ENCODE measurements around the gene LASP1NB.

LASP1NB gene

GRCh38 chr17:38925263-38925995 lies at the start of gene LASP1NB:
TSS of gene LASP1NB (plus strand) at chr17:38925614.
- DNase-seq, result peak; percentile 27

DNA sequence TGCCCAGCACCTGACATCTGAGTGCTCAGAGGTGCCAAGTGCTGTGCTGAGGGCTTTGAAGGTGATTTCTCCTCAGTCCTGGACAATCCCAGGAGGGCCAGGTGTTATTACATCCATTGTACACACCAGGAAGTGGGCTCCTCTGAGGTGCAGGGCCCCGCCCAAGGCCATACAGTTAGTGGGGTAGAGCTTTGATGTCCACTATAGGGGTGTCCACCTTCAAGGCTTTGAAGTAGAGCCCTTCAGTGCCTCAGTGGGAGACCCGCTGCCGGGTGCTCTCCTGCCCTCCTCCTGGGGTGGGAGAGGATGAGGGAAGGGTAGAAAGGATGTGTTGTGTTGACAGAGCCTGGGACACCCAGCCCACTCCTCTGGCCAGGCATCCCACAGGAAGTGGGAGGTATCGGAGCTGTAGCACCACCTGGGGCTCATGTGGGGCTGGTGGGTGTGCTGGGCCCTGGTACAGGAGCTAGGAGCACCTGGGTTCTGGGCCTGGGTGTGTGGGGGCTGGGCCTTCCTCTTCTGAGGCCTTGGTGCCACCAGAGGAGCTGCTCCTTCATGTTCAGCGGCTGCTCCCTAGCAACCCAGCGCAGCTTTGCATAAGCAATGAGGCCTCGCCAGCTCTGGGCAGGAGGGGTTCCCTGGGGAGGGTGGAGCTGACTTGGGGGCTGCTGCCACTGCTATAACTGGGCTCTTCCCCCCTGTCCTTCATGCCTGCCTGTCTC lies 48.1 kb upstream of the LASP1NB start:
- DNase-seq, result peak; percentile 29

DNA sequence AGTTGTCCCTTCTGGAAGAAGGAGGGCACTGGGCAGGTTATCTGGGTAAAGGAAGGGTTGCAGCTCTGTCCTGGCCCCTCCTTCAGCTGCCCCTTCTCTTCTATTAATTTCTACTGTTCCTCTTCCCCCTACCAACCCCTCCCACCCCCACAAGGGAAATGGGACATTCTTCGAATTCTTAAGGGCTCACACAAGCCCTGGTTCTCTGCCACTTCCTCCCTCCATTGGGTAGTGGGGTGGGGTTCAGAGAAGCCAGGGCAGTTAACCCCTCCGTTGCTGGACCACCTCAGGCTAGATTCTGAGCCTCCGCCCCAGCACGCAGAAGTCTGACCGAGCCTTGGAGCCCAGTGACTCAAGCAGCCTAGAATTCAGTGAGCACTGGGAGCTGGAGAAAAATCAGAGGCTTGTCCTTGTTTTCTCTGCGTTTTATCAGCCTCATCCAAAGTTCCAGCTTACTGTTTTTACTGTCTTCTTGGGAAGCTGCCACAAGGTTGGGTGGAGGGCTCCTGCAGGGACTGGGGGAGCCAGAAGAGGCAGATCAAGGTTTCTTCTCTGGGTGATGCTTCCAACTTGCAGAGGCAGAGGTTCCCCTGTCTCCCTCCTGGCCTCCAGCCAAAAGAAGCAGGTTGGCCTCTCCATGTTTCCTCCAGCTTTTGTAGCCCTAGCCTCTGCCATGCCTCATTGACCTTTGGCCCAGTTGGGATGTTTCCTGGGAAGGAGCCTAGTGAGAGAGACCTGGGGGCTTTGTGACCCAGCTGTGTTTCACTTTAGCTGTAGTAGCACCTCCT lies 45.3 kb upstream of the LASP1NB start:
- DNase-seq, result no peak

DNA sequence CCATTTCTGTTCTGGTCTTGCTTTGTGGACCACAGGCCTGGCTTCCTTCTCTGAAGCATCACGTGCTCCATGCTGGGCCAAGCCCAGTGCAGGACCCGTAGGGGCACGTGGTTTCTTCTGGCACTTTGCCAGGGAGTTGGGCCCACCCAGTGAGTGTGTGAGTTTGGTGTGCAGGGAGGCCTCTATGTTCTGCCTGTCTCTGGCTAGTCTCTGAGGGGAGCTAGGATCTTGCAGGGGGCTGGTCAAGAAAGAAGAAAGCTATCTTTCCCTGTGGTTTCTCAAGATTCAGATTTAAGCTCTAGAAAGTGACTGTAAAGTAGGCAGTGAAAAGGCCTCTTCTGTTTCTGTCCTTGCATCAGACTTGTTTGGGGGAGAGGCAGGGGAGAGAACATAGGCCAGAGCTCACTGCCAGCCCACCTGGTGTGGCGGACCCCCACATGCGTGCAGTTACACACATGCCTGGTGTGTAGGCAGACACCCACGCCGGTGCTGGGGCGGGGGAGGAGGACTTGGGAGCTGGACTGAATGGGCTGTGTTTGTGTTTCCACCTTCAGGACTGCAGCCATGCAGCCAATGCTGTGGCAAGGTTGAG lies 43.7 kb upstream of the LASP1NB start:
- DNase-seq, result peak; percentile 40

- DNase-seq, result no peak
These were observed 42.5 kb upstream of the LASP1NB start for GRCh38 chr17:38882870-38883269.

DNA sequence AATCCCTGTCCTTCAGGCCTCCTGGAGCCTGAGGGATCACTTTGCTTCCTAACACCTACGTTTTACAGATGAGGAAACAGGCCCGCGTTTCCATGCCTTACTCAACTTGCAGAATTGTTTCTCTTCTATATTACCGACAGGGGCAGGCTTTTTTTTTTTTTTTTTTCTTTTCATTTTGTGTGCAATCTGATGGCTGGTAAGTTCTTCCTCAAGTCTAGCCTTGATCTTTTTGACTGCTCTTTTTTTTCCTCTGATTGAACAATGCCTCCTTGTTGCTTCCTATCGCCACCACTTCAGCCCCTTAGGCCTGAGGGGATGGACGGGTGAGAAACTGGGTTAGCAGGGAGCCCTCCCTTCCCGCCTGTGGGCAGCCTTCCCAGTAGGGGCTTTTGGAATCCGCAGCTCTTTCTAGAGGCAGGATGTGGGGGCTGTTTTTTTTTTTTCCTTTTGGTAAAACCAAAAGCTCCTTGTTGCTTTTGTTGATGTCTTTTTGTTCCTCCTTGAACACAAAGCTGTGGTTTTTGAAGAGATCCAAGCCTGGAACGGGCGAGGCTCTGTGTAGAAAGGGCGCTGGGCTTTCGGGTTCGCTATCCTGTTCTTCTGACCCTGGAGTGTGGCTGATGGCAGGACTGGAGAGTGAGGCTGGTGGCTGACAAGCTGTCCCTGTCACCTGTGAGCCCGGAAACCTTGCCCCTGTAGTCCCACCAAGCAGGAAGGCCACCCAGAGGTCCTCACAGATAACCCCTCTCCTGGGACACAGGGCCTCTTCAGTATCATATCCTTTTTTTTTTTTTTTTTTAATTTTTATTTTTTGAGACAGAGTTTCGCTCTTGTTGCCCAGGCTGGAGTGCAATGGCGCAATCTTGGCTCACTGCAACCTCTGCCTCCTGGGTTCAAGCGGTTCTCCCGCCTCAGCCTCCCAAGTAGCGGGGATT lies 41.6 kb upstream of the LASP1NB start:
- no peak for DNase-seq

DNA sequence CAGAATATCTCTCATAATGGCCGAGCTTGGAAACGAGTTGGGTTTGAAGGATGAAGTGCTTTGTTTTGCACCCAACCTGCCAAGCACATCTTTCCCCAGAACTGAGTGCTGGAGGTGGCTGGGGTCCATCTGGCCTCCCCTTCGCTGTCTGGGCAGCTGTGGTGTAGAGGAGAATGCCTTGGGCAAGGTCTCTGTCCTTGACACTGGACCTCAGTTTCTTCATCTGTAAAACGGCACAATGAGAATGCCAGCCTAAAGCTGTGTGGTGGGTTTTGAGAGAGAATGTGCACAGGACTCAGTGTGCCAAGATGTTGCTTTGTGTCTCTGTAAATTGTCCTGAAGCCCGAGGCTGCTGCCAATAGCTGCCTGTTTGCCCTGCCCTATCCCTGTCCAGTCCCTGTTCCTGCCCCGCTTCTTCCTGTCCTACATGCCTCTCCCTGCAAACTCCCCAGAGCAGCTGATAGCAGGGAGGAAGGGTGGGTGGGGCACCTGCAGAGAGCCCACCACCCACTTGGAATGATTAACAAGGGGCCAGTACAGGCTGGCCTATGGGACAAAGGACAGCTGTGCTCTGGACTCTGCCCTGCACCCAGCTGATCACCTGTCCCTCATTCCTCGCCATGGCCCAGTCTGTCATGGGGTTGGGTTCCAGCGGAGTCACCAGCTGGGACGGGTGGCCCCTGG lies 40.2 kb upstream of the LASP1NB start:
- DNase-seq, result no peak

DNA sequence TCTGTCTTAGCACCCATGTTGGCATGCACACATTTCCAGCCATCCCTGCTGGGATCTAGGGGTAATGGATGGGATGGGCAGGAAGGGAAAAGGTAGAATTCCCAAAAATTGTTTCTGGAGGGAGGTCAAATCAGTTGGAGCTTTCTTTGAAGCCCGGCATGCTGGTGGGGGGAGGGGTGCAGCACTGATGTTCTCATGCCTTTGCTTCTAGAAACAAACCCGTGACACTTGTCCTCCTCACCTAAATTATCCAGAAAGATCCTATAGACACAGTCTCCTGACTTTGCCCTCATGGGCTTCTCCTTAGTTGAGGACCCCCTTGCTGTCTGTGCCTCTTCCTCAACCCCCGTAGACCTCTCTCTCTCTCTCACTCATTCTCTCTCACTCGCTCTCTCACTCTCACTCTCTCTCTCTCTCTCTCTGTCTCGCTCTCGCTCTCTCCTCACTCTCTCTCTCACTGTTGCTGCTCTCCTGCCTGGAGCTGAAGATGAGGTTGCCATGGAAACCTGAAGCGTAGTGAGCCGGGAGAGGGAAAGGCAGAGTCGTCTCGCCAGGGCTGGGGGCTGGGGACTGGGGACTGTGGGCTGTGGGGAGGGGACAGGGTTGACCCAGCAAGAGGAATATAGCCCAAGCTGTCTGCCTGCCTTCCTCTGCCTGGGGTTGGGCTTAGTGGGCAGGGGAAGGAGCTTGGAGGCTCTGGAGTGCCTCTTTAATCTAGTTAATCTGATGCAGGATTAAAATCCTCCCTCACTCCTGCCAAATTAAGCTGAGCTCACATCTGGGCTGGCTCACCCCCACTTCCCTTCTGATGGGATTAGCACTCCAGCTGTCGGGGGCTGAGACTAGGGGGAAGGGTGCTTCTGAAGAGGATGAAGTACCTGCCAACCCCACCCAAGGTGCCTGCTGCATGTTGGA lies 39.4 kb upstream of the LASP1NB start:
- no peak for DNase-seq

- no peak for DNase-seq
These were observed 38.8 kb upstream of the LASP1NB start for GRCh38 chr17:38886643-38887010.

DNA sequence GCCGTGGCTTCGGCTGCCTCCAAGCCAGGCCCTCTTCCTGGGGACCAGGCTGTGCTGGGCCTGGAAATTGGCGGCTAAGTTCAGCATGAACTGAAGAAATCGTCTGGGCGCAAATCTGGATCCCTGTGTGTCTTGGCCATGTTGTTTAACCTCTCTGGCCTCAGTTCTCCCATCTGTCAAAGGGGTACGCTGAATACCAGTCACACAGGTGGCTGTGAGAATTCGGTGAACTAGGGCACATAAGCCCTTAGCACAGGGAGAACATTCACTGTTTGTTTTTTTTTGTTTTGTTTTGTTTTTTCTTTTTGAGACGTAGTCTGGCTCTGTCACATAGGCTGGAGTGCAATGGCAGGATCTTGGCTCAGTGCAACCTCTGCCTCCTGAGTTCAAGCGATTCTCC lies 36.6 kb upstream of the LASP1NB start:
- no peak for DNase-seq

- DNase-seq, result no peak
These were observed 35.5 kb upstream of the LASP1NB start for GRCh38 chr17:38889745-38890409.

DNA sequence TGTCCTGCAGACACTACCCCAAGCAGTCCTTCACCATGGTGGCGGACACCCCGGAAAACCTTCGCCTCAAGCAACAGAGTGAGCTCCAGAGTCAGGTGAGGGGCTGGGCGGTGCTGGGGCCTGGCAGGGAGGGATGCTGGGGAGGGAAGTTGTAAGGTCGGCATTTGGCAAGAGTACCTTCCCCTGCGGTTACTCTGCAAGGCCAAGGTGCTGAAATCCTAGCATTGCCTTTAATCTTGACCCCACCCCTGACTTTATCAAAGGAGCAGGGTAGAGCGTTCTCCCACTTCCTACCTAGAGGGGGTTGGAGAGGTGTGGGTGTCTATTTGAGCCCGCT lies 35.0 kb upstream of the LASP1NB start:
- DNase-seq, result no peak

DNA sequence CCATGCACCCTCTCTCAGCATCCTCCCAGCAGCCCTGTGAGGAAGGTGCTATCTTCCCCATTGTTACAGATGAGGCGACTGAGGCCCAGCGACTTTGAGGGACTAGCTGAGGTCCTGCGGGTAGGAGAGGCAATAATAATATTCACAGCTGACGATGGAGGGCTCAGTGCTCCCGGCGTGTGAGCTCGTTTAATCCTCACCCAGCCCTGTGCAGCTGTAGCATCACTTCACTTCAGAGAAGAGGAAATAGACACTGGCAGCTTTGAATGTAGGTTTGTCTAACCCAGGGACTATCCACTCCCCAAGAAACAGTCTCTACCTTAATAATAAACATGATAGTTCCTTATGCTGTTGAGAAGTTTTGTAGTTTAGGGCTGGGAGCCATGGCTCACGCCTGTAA lies 34.0 kb upstream of the LASP1NB start:
- no peak for DNase-seq

DNA sequence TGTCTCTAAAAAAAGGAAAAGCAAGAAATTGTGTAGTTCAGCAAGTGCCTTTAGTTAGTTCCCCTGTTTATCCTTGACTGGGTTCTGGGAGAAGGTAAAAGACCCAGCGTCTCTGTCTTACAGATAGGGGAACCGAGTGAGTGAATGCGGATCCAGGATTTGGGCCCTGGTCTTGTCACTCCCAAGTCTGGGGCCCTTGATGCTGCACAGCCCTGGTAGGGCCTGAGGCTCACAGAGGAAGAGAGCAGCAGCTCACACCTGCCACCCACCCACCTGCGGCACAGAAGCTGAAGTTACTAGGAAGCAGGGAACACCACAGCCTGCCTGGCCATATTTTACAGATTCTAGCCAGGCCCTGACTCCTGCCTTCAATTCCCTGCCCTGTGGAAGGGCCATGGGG lies 33.3 kb upstream of the LASP1NB start:
- DNase-seq, result no peak

- DNase-seq, result no peak
These were observed 32.8 kb upstream of the LASP1NB start for GRCh38 chr17:38892620-38893019.

GRCh38 chr17:38893113-38893512 lies 32.3 kb upstream of the LASP1NB start:
- DNase-seq, result no peak

GRCh38 chr17:38893607-38894006 lies 31.8 kb upstream of the LASP1NB start:
- no peak for DNase-seq

- no peak for DNase-seq
These were observed 31.1 kb upstream of the LASP1NB start for GRCh38 chr17:38894276-38894675.

DNA sequence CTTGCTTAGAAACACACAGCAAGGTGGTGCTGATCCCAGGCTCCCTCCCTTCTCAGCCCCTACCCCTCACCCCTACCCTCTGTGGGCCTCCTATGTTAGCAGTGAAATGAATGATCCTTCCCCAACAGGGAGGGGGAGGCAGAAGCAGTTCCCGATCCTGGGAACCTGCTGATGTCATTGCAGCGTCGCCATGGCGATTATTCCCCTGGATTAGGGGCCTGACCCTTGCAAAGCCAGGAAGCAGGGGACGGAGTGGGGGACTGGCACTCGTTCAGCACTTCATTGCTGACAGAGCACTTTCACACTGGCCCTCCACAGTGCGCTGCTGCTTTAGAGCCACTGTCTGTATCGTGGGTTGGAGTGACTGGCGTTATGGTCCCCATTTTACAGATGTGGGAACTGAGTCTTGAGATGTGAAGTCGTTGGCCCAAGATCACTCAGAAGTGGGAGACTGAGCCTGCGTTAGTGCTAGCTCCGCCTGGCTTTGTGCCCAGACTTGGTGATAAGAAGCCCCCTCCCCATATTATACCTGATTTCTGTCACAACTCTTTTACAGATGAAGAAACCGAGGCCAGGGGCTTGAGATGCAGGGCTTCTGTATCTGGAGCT lies 29.0 kb upstream of the LASP1NB start:
- no peak for DNase-seq

DNA sequence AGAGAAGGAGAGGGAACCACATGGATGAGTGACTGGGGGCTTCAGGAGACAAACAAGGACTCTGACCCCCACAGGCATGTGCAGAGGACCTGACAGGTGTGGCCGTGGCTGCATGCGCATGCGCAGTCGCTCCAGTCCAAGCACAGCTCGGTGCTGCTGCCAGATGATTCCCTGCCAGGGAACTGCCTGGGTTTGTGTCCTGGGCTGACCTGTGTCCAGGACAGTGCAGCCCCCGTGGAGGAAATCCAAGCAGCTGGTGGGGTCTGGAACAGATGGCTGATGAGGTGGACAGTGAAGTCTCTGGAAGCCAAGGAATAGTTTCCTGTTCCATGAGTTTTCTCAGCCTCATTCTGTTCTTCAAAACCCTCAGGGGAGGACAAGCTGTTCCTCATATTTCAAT lies 28.2 kb upstream of the LASP1NB start:
- DNase-seq, result no peak
